T-cell (primary cell): ENCODE results near the gene PRRT1. TPM values are rescaled to one million over a fixed set of nuclear protein-coding genes. Genes with fewer than 3 reads are reported as not detected.

Experiments
- ATAC-seq, 4 experiments: fragments of 200-7000 bp in 3 of 4; fragments of 150-1000 bp in 1 of 4; cut with Tn5 transposase; replicated peaks in 1 of 4; 1 replicate in 3 of 4; 2 replicates in 1 of 4; pipeline ENCODE4 v1.10.0; 2021; ENCODE audit warnings: moderate library complexity in 3 of 4, mild to moderate bottlenecking in 2 of 4, moderate number of reproducible peaks in 1 of 4
- CTCF ChIA-PET, 2 donors: fragments of 300-600 bp; sonication (Branson Sonifier 250); formaldehyde crosslinking; loops; one replicate each; lab custom pipeline; 2022; ENCODE audit warnings: antibody characterized with exemption in 2 of 2; lab: Charles Lee
- POLR2A ChIA-PET, 2 donors: fragments of 300-600 bp; sonication (Branson Sonifier 250); formaldehyde crosslinking; loops; one replicate each; lab custom pipeline; 2022; ENCODE audit warnings: antibody characterized with exemption in 2 of 2; lab: Charles Lee
- DNase-seq, 35 experiments: peaks; one replicate each; pipeline versions ENCODE4 v3.0.0 to v3.0.0-alpha.2; 2013 to 2023
- H3K27ac ChIP-seq: one replicate; pipeline ENCODE4 v1.5.1; 2013; ENCODE audit warnings: low read length
- H3K27me3 ChIP-seq, 2 experiments: replicated peaks in 1 of 2; 1 replicate in 1 of 2; 2 replicates in 1 of 2; pipeline versions ENCODE4 v1.6.1 to v1.7.0; 2013; ENCODE audit warnings: low read length in 1 of 2, mixed read lengths in 1 of 2; ENCODE audit not compliant: control insufficient read depth in 2 of 2, insufficient read depth in 2 of 2; ENCODE audit errors: extremely low read depth in 1 of 2
- H3K36me3 ChIP-seq, 2 donors: 1 replicate in 1 of 2; 2 replicates in 1 of 2; pipeline versions ENCODE4 v1.6.1 to v1.7.0; 2013; ENCODE audit warnings: low read length in 1 of 2; ENCODE audit not compliant: control insufficient read depth in 2 of 2, insufficient read depth in 1 of 2; ENCODE audit errors: extremely low read depth in 1 of 2
- H3K4me1 ChIP-seq, 2 experiments: 1 replicate in 1 of 2; 2 replicates in 1 of 2; pipeline versions ENCODE4 v1.6.1 to v1.7.0; 2013; ENCODE audit warnings: low read length in 2 of 2, mixed read lengths in 1 of 2; ENCODE audit not compliant: insufficient read depth in 2 of 2, control insufficient read depth in 1 of 2; ENCODE audit errors: extremely low read depth in 1 of 2
- H3K4me3 ChIP-seq, 2 donors: 1 replicate in 1 of 2; 2 replicates in 1 of 2; pipeline versions ENCODE4 v1.5.1 to v1.7.0; 2013; ENCODE audit warnings: mild to moderate bottlenecking in 2 of 2, low read length in 1 of 2, moderate library complexity in 1 of 2; ENCODE audit not compliant: control insufficient read depth in 1 of 2; ENCODE audit errors: extremely low read depth in 1 of 2
- H3K9me3 ChIP-seq: 2 replicates; pipeline ENCODE4 v1.7.0; 2013
- H3K27ac Mint-ChIP-seq, 2 donors: one replicate each; pipeline ENCODE4 v1.8.0; 2020 to 2021; ENCODE audit warnings: mild to moderate bottlenecking in 2 of 2, mixed read lengths in 2 of 2
- H3K27me3 Mint-ChIP-seq, 2 donors: one replicate each; pipeline ENCODE4 v1.8.0; 2021 to 2022; ENCODE audit warnings: mixed read lengths in 2 of 2
- H3K36me3 Mint-ChIP-seq: one replicate; pipeline ENCODE4 v1.8.0; 2021; ENCODE audit warnings: mixed read lengths
- H3K4me1 Mint-ChIP-seq, 3 donors: one replicate each; pipeline ENCODE4 v1.8.0; 2020 to 2022; ENCODE audit warnings: mixed read lengths in 3 of 3, mild to moderate bottlenecking in 1 of 3
- H3K4me3 Mint-ChIP-seq, 3 donors: one replicate each; pipeline ENCODE4 v1.8.0; 2020 to 2022; ENCODE audit warnings: mild to moderate bottlenecking in 3 of 3, mixed read lengths in 3 of 3, moderate library complexity in 3 of 3
- H3K9me3 Mint-ChIP-seq, 3 donors: one replicate each; pipeline ENCODE4 v1.8.0; 2020 to 2022; ENCODE audit warnings: mixed read lengths in 3 of 3
- WGBS: methylation state at CpG from one replicate; pipeline ENCODE4 v1.1.5; 2013; ENCODE audit warnings: missing lambda C conversion rate; ENCODE audit not compliant: insufficient coverage; 5-methylcytosine and 5-hydroxymethylcytosine counted together
- total RNA-seq, 35 experiments: library from RNA in 6 of 35; stranded (reverse) in 6 of 35; fragments of 120-200 nt in 1 of 35; gene quantifications; one replicate each; pipeline versions ENCODE4 v1.2.1 to v1.2.4 and lab custom pipeline; 2013 to 2026

Gene PRRT1
- total RNA-seq = 1 to 10 TPM; 1.7 to 3.3 (median 2.3) TPM
- total RNA-seq (2013) = 0.15 TPM
- 0 to 1.6 (median 0.55) reads per million in 29 experiments for total RNA-seq (lab: John Stamatoyannopoulos, UW)

DNA sequence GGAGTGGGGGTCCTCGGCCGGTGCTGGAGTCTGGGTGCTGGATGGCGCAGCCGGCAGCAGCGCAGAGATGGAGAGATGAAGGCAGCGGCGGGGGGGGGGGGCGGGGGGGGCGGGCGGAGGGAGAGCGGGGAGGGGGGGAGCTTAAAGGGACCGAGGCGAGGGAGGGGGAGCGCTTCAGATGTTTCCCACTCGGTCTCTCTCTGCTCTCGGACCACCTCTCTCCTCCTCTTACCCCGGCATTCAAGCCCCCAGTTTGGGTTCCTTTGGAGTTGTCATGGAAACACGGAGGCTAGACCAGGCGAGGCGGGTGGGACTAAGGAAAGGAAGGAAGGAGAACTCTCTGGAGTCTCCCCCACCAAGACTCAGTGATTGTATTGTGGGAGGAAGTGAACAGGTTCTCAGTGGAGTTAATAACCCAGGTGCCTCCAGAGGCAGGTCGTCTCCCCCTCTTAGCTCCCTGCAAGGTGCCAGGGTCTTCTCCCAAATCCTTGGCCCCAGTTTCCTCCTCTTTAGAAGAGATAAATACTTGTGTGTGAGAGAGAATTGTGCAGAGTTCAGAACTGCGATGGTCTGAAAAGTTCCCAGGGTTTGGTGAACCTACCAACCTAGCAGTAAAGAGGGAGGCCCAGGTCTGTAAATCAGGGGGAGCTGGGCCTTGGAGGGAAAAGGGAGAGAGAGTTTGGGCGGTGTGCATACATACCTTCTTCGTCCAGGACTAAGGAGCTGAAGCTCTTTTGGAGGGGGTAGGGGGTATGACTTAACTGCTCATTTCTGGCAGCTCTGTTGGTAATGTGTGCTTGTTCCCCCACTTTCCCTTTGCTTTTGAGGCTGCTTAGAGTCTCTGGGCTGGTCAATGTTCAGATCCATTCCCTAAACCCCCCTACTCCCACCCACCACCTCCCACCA, at the start of gene PRRT1:
TSS of gene PRRT1 (minus strand) at position 77 of the 906 bp plus-strand sequence. CDS start 112 bp downstream, outside the sequence.
- H3K36me3 ChIP-seq = no peaks in the 10 kb centered on the region
- peak within 1 kb of the TSS in 1 of 2 donors; percentile 26 for H3K4me3 ChIP-seq
- peaks cover 6 to 76% of the 10 kb centered on the region in 2 experiments for H3K4me1 ChIP-seq
- no peak for ATAC-seq
- DNase-seq = peak in 3 of 35 experiments; percentile 11 to 27 (median 14)
- Mint-ChIP-seq H3K4me3 (peak within 1 kb of the TSS; percentile 72 to 97 (median 91)), H3K27me3 (peaks cover 6 to 36% of the 10 kb centered on the region in 2 donors), H3K27ac (peak within 1 kb of the TSS; percentile 70 to 71), H3K9me3 (no peaks in the 10 kb centered on the region), H3K36me3 (no peaks in the 10 kb centered on the region), H3K4me1 (peaks cover 61 to 74% (median 72%) of the 10 kb centered on the region in 3 donors)
- CTCF ChIA-PET = interaction anchor here (0.6 kb wide), 2 partner anchors 9 to 35 kb away, joined by 5 read pairs; no protein-coding TSS in a partner anchor
- POLR2A ChIA-PET = interaction anchor here in 1 of 2 donors (0.7 kb wide), 1 partner anchor 47 kb away, joined by 15 read pairs; no protein-coding TSS in a partner anchor
- WGBS = no CpG with 5 or more reads among the region's 24 CpGs
- peaks cover 3 to 49% of the 10 kb centered on the region in 2 experiments for H3K27me3 ChIP-seq
- no peak within 1 kb of the TSS for H3K27ac ChIP-seq
- no peaks in the 10 kb centered on the region for H3K9me3 ChIP-seq

DNA sequence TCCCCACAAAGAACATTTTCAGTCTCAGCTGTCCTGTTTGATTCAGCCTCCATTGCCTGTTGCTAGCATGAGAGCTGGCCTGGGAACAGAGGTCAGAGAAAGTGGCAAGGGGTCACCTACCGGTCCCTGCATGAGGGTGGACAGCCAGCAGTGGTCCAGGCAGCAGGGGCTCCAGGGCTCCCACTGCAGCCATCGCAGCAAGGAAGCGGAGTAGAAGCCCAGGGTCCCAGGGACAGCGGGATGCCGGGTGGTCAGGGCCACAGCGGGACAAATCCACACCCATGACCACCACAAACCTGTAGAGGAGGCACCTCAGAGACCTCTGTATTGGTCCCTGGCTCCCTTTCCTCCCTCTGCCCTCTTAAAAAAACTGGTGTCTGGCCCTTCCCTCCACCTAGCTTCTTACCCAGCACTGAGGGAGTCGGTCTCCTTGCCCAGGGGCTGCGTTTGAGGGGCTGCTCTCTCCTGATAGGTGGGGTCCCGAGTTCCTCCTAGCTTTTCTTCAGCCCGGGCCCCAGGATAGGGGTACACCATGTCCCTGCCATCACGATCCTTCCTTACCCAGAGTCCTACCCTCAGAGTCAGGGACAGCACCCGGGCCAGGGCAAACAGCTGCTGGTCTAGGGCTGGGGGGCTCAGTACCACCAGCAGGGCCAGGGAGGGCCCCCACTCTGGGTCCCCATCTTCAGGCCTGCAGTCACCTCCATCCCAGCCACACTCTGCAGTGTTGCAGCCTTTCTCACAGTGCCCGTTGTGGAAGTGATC, 49.2 kb upstream of the PRRT1 start:
- DNase-seq (no peak), ATAC-seq (no peak)
- Mint-ChIP-seq H3K27me3 (peaks cover 0 to 2% of the 10 kb centered on the region in 2 donors), H3K36me3 (no peaks in the 10 kb centered on the region), H3K27ac (no peak overlapping the region), H3K9me3 (no peaks in the 10 kb centered on the region), H3K4me1 (peaks cover 5 to 6% (median 6%) of the 10 kb centered on the region in 3 donors), H3K4me3 (no peak overlapping the region)
- ChIA-PET CTCF (no interaction called here), POLR2A (no interaction called here)
- WGBS = 80% methylated on average over 12 of the region's 13 CpGs
- no peaks in the 10 kb centered on the region for H3K36me3 ChIP-seq
- peaks cover 5 to 14% of the 10 kb centered on the region in 2 experiments for H3K4me1 ChIP-seq
- H3K27ac ChIP-seq = no peak overlapping the region
- H3K27me3 ChIP-seq = peaks cover 0 to 31% of the 10 kb centered on the region in 2 experiments
- no peaks in the 10 kb centered on the region for H3K9me3 ChIP-seq
- no peak overlapping the region for H3K4me3 ChIP-seq

DNA sequence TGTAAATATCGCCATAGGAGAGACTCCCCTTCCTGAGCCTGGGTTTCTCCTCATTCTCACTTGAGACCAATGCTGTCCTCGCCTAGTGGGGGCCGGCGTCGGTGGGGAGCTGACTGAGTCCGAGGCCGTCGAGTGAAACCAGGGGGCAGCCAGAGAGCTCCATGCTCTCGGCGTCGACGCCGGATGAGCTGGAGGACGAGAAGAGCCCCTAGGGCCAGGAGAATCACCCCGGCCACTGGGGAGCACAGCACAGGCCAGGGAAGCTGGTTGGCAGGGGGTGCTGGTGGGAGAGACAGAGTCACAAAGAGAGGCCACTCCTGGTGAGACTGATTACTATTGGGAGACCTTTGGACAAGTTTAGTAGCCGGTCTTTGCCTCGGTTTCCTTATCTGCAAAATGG, 47.1 kb upstream of the PRRT1 start:
- Histone ChIP-seq H3K4me1 (peaks cover 18 to 30% of the 10 kb centered on the region in 2 experiments), H3K4me3 (no peak overlapping the region), H3K36me3 (no peaks in the 10 kb centered on the region), H3K9me3 (no peaks in the 10 kb centered on the region), H3K27ac (no peak overlapping the region), H3K27me3 (peaks cover 0 to 26% of the 10 kb centered on the region in 2 experiments)
- ChIA-PET POLR2A (no interaction called here), CTCF (no interaction called here)
- 93% methylated on average over 16 of the region's 17 CpGs for WGBS
- DNase-seq = no peak
- Mint-ChIP-seq H3K9me3 (no peaks in the 10 kb centered on the region), H3K36me3 (no peaks in the 10 kb centered on the region), H3K4me1 (peaks cover 21 to 23% (median 22%) of the 10 kb centered on the region in 3 donors), H3K27ac (no peak overlapping the region), H3K27me3 (peaks cover 0 to 2% of the 10 kb centered on the region in 2 donors), H3K4me3 (no peak overlapping the region)
- no peak for ATAC-seq

DNA sequence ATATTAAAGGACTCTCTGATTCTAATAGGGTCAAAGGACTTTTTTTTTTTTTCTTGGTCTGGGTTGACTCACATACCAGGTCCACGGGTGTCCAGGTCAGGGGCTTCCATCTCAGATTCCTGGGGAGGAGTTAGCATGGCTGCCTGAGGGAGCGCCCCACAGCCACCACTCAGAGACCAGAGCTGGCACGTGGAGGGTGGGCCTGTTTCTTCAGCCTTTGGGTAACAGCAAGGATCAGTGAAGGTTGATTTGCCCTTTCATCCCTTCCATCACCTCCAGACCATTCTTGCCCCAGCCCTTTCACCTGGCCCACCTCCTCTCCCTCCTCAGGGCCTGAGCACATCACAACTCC, 46.6 kb upstream of the PRRT1 start:
- Histone ChIP-seq H3K4me1 (peaks cover 24 to 35% of the 10 kb centered on the region in 2 experiments), H3K4me3 (no peak overlapping the region), H3K27me3 (peaks cover 0 to 21% of the 10 kb centered on the region in 2 experiments), H3K36me3 (no peaks in the 10 kb centered on the region), H3K9me3 (no peaks in the 10 kb centered on the region), H3K27ac (no peak overlapping the region)
- ATAC-seq = no peak
- no peaks in the 10 kb centered on the region for H3K9me3 Mint-ChIP-seq
- CTCF ChIA-PET = interaction anchor here in 1 of 2 donors (0.7 kb wide), 1 partner anchor 990 kb away, joined by 17 read pairs; no protein-coding TSS in a partner anchor
- peak overlapping the region in 1 of 2 donors; percentile 52 for H3K27ac Mint-ChIP-seq
- H3K4me1 Mint-ChIP-seq = peaks cover 26 to 28% (median 27%) of the 10 kb centered on the region in 3 donors
- H3K36me3 Mint-ChIP-seq = no peaks in the 10 kb centered on the region
- peak overlapping the region in 1 of 3 donors; percentile 24 for H3K4me3 Mint-ChIP-seq
- no peak for DNase-seq
- peaks cover 0 to 2% of the 10 kb centered on the region in 2 donors for H3K27me3 Mint-ChIP-seq
- WGBS = no CpG with 5 or more reads among the region's 3 CpGs
- POLR2A ChIA-PET = no interaction called here

DNA sequence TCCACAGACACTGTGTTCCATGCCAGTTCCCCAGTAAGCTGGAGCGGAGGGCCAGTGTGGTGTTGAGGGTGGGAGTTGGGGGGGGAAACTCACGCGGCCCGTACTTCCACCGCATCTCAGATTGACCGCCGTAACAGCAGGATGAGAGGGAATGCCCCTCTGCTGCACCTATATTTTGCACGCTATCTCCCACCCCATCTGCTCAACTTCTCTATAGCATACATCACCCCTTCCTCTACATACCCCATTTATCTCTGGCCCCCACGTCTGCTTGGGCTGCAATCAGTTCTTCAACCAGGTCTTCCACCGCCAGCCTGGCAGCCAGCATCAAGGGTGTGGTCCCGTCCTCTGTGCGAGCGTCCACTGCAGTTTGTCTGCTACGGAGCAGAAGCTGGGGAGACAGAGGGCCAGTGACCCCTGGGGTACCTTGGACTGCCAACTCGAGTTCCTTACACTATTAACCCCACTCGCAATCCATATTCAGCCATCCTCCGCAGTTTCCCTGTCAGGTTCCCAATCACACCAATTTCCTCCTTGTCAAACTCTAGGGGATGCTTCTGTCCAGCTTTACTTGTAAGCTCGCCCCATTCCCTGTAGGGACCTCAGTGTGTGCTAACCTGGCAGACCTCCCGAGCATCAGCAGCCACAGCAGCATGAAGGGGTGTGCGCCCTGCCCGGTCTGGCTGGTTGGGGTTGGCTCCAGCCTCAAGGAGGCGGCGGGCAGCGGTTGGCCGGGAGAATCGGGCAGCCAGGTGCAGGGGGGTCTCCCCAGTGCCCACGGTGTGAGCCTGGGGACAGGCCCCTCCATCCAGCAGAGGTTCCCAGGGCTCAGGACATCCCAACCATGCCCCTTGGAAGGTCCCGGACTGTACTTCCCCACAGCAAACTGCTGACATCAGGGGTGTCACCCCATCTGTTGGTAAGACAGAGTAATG, 45.2 kb upstream of the PRRT1 start:
- no peaks in the 10 kb centered on the region for H3K9me3 ChIP-seq
- no peaks in the 10 kb centered on the region for H3K36me3 ChIP-seq
- H3K36me3 Mint-ChIP-seq = peaks cover under 1% of the 10 kb centered on the region
- peaks cover 24 to 43% of the 10 kb centered on the region in 2 experiments for H3K4me1 ChIP-seq
- H3K27ac ChIP-seq = peak overlapping the region; percentile 98
- DNase-seq = peak in 2 of 35 experiments; percentile 20 to 35
- peaks cover 27 to 35% (median 31%) of the 10 kb centered on the region in 3 donors for H3K4me1 Mint-ChIP-seq
- H3K4me3 ChIP-seq = peak overlapping the region; percentile 87 to 91
- H3K27me3 ChIP-seq = peaks cover 0 to 16% of the 10 kb centered on the region in 2 experiments
- WGBS = 84% methylated on average over 17 of the region's 28 CpGs
- no peaks in the 10 kb centered on the region for H3K9me3 Mint-ChIP-seq
- H3K4me3 Mint-ChIP-seq = peak overlapping the region; percentile 95 to 97 (median 95)
- ChIA-PET POLR2A (interaction anchor here (0.6 to 0.9 kb wide), 4 partner anchors 62 to 775 kb away, joined by 3 to 6 read pairs (median 5); no protein-coding TSS in a partner anchor), CTCF (interaction anchor here in 1 of 2 donors (0.6 kb wide), 1 partner anchor 48 kb away, joined by 3 read pairs; no protein-coding TSS in a partner anchor)
- H3K27ac Mint-ChIP-seq = peak overlapping the region; percentile 99
- ATAC-seq = no peak
- H3K27me3 Mint-ChIP-seq = peaks cover 0 to 2% of the 10 kb centered on the region in 2 donors
